HFF-Myc (cell line): Measurements from ENCODE around the gene TRAPPC5.

ENCODE experiments used
- DNase-seq: peaks from one replicate; pipeline ENCODE4 v3.0.0-alpha.2; 2011; ENCODE audit warnings: low read depth; ENCODE audit errors: extremely low read depth
- H3K4me3 ChIP-seq: replicated peaks from 2 replicates; pipeline ENCODE4 v1.5.1; 2011; ENCODE audit warnings: low read depth, mild to moderate bottlenecking, control low read depth, low read length
- TF ChIP-seq, protein P1 (sequence below): IDR thresholded peaks from 2 replicates; pipeline ENCODE4 v1.5.1; 2012; ENCODE audit warnings: mild to moderate bottlenecking, low read depth, low read length, control low read depth; ENCODE audit errors: missing control alignments

TRAPPC5 gene

GRCh38 chr19:7716762-7717161 lies 36.1 kb downstream of the TRAPPC5 start:
- H3K4me3 ChIP-seq = no peak overlapping the region
- TF ChIP-seq, protein P1, sequence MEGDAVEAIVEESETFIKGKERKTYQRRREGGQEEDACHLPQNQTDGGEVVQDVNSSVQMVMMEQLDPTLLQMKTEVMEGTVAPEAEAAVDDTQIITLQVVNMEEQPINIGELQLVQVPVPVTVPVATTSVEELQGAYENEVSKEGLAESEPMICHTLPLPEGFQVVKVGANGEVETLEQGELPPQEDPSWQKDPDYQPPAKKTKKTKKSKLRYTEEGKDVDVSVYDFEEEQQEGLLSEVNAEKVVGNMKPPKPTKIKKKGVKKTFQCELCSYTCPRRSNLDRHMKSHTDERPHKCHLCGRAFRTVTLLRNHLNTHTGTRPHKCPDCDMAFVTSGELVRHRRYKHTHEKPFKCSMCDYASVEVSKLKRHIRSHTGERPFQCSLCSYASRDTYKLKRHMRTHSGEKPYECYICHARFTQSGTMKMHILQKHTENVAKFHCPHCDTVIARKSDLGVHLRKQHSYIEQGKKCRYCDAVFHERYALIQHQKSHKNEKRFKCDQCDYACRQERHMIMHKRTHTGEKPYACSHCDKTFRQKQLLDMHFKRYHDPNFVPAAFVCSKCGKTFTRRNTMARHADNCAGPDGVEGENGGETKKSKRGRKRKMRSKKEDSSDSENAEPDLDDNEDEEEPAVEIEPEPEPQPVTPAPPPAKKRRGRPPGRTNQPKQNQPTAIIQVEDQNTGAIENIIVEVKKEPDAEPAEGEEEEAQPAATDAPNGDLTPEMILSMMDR = no peak
- DNase-seq = no peak

DNA sequence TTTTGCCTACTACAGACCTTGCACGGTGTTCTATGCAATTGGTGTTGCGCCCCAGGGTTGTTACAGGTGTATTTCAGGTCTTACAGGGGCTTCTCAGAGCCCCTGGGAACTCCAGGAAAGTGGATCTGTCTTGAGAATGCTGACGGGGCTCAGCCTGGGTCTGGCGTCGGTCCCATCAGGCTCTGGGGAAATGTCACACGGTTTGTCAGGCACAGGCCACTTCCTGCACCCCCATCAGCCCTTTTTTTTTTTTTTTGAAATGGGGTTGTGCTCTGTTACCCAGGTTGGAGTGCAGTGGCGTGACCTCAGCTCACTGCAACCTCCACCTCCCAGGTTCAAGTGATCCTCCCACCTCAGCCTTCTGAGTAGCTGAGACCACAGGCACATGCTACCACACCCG lies 38.0 kb downstream of the TRAPPC5 start:
- no peak for DNase-seq
- no peak overlapping the region for H3K4me3 ChIP-seq
- TF ChIP-seq, protein P1 = no peak

GRCh38 chr19:7720351-7720750 lies 39.7 kb downstream of the TRAPPC5 start:
- no peak for DNase-seq
- TF ChIP-seq, protein P1 = no peak
- H3K4me3 ChIP-seq = no peak overlapping the region

GRCh38 chr19:7722231-7722651 lies 41.6 kb downstream of the TRAPPC5 start:
- TF ChIP-seq, protein P1 = no peak
- DNase-seq = no peak

DNA sequence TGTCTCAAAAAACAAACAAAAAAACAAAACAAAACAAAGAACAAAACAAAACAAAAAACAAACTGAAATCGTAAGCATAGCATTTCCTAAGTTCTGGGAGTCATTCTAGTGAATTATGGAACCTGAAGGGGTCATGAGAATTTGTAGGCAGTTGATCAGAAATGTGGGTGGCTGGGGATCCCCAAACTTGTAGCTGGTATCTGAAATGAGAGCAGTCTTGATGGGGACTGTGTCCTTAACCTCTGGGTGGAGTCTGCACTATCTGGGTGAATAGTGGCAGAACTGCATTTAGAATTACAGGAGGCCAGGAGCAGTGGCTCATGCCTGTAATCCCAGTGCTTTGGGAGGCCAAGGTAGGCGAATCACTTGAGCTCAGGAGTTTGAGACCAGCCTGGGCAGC lies 45.2 kb downstream of the TRAPPC5 start:
- TF ChIP-seq, protein P1 = no peak
- no peak for DNase-seq
- no peak overlapping the region for H3K4me3 ChIP-seq

More at GRCh38 chr19:7722231-7722651, 41.6 kb downstream of the TRAPPC5 start:
- no peak overlapping the region for H3K4me3 ChIP-seq

GRCh38 chr19:7729211-7729610 lies 48.6 kb downstream of the TRAPPC5 start:
- TF ChIP-seq, protein P1 = no peak
- no peak for DNase-seq
- no peak overlapping the region for H3K4me3 ChIP-seq

DNA sequence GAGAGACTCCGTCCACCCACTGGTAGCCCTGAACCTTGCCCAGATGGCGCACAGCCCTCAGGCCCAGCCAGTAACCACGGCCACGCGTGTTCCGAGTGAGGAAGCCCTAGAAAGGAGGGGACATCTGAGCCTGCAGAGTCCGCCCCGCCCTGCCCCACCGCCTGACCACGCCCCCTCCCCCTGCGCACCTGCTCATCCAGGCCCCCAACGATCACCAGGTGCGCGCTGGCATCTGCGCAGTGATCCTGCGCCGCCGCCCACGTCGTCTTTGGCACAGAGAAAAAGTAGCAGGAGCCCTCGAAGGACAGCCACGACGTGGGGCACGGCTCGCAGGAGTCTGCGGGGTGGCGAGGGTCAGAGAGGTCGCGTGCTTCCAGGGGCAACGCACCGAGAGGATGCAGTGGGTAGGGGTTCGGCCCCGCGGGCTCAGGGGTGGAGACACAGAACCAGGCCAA lies 49.2 kb downstream of the TRAPPC5 start:
- H3K4me3 ChIP-seq = no peak overlapping the region
- TF ChIP-seq, protein P1 = no peak
- no peak for DNase-seq
